Heart left ventricle (tissue), 16 donors: ENCODE measurements around the gene LRRC2. TPM values are rescaled to one million over a fixed set of nuclear protein-coding genes. Genes with fewer than 3 reads are reported as not detected.

Experiments
- ATAC-seq, 4 donors: fragments of 200-7000 bp; cut with Tn5 transposase; one replicate each; pipeline ENCODE4 v1.9.1; 2020 to 2022; ENCODE audit warnings: moderate library complexity in 4 of 4, mild to moderate bottlenecking in 3 of 4, moderate number of reproducible peaks in 1 of 4
- DNase-seq, 5 donors: peaks; one replicate each; pipeline ENCODE4 v3.0.0-alpha.2; 2020
- H3K27ac ChIP-seq, 12 donors: fragments of 200-600 bp; sonication (generic) in 4 of 12; one replicate each; pipeline versions ENCODE4 v1.5.0 to v1.8.0; 2016 to 2022; ENCODE audit warnings: mild to moderate bottlenecking in 2 of 12
- H3K27me3 ChIP-seq, 9 donors: fragments of 200-600 bp; sonication (generic) in 2 of 9; one replicate each; pipeline versions ENCODE4 v1.5.1 to v1.8.0; 2016 to 2022; ENCODE audit warnings: mild to moderate bottlenecking in 3 of 9
- H3K36me3 ChIP-seq, 9 donors: fragments of 200-600 bp; sonication (generic) in 2 of 9; one replicate each; pipeline versions ENCODE4 v1.5.0 to v1.8.0; 2018 to 2022; ENCODE audit warnings: mild to moderate bottlenecking in 2 of 9
- H3K4me1 ChIP-seq, 12 donors: fragments of 200-600 bp; sonication (generic) in 4 of 12; one replicate each; pipeline versions ENCODE4 v1.5.0 to v1.8.0; 2016 to 2022; ENCODE audit warnings: mild to moderate bottlenecking in 3 of 12
- H3K4me3 ChIP-seq, 12 donors: fragments of 200-600 bp; sonication (generic) in 4 of 12; one replicate each; pipeline versions ENCODE4 v1.5.0 to v1.8.0; 2017 to 2022; ENCODE audit warnings: mild to moderate bottlenecking in 9 of 12, moderate library complexity in 4 of 12
- H3K9me3 ChIP-seq, 12 donors: fragments of 200-600 bp; sonication (generic) in 4 of 12; one replicate each; pipeline versions ENCODE4 v1.5.0 to v1.8.0; 2016 to 2022; ENCODE audit warnings: mild to moderate bottlenecking in 1 of 12
- CTCF ChIP-seq, 12 donors: fragments of 200-600 bp; sonication (generic) in 4 of 12; IDR thresholded peaks; one replicate each; pipeline versions ENCODE4 v1.5.0 to v1.8.0; 2018 to 2022; ENCODE audit warnings: antibody characterized with exemption in 12 of 12, mild to moderate bottlenecking in 5 of 12
- POLR2A ChIP-seq, 2 donors: fragments of 450-650 bp; IDR thresholded peaks; one replicate each; pipeline ENCODE4 v1.6.1; 2017; ENCODE audit warnings: antibody characterized with exemption in 2 of 2, mild to moderate bottlenecking in 2 of 2, moderate library complexity in 2 of 2
- WGBS, 4 donors: extraction: QIAGEN DNeasy Blood & Tissue Kit in 2 of 4; methylation state at CpG; one replicate each; pipeline versions ENCODE4 v1.1.5 to v1.1.7; 2013 to 2018; 5-methylcytosine and 5-hydroxymethylcytosine counted together
- intact Hi-C, 10 donors: fragments of 100-400 bp; cut with DNase I; formaldehyde crosslinking; loops; one replicate each; pipeline versions ENCODE4 v1.11.1 to v1.14.2; 2022
- polyA plus RNA-seq, 2 donors: library from polyadenylated mRNA; stranded (reverse); fragments of 200-250 nt; gene quantifications; one replicate each; pipeline ENCODE4 v1.2.3, GENCODE V29; 2013
- total RNA-seq, 9 donors: library from RNA; depleted of rRNA in 2 of 9; stranded (reverse); fragments of >200 nt in 2 of 9; fragmentation: NEBNext Ultra II Directional in 3 of 9; extraction: Animal tissue kit (Norgen Biotek cat#: 25700) in 3 of 9; gene quantifications; one replicate each; pipeline versions ENCODE4 v1.1.0 to v1.2.4, GENCODE V29; 2016 to 2023
- donor health status: ischemic (EF 13 %, LVEDD 7.1; RV severe dilation, severe dysfunction).
- donor health status: healthy with polysubstance abuse.
- donor health status: DM: no; HTN: yes; CAD: no.
- donor health status: DM: no; HTN: no; CAD: no.
- donor health status: ischemic (EF 25% LVEDD 6.9; RV normal size, moderate dysfunction).
- donor health status: ischemic (EF 25% LVEDD 5.7; RV mildly dilated, moderate dysfunction).
- donor health status: healthy.
- donor health status: DM: yes; HTN: yes; CAD: no.
- donor health status: ischemic (EF 35%, LVEDD 5.7; RV mildly dilated, moderate dysfunction).
- donor health status: nonischemic (EF 11% LVEDD 7.7; RV severe dilation, severe dysfunction).
- donor health status: DM: yes; HTN: yes; CAD: no.
- donor health status: PGD.
- donor health status: ischemic (EF 29% LVEDD 5.4; RV normal size, mild dysfunction).
- donor health status: nonischemic (EF 23%, LVEDD 6.1; RV moderate dilation, normal function).

LRRC2 gene
- total and polyA plus RNA-seq, 11 donors = 20.7 to 147 (median 83.7) TPM

GRCh38 chr3:46504789-46505188 lies 61.3 kb downstream of the LRRC2 start:
- no peaks in the 10 kb centered on the region for H3K27me3 ChIP-seq
- 61 to 78% (median 74%) methylated on average over 5 of the region's 5 CpGs for WGBS, 4 donors
- no peaks in the 10 kb centered on the region for H3K9me3 ChIP-seq
- TF ChIP-seq POLR2A (IDR thresholded peaks at IDR 0.05) (no peak), CTCF (IDR thresholded peaks at IDR 0.05) (no peak)
- peaks cover 0 to 9% (median 0%) of the 10 kb centered on the region in 12 donors for H3K4me1 ChIP-seq
- DNase-seq (no peak), ATAC-seq (no peak)
- peaks cover 0 to 8% (median 0%) of the 10 kb centered on the region in 9 donors for H3K36me3 ChIP-seq
- no peak overlapping the region for H3K27ac ChIP-seq
- no peak overlapping the region for H3K4me3 ChIP-seq
- intact Hi-C loops = no loop called here

- H3K36me3 ChIP-seq = no peaks in the 10 kb centered on the region
- intact Hi-C loops = no loop called here
- ATAC-seq (peak in 1 of 4 donors; percentile 6), DNase-seq (no peak)
- TF ChIP-seq POLR2A (IDR thresholded peaks at IDR 0.05) = no peak
- no peak for TF ChIP-seq CTCF (IDR thresholded peaks at IDR 0.05)
- peaks cover 0 to 18% (median 0%) of the 10 kb centered on the region in 12 donors for H3K4me1 ChIP-seq
- no peak overlapping the region for H3K27ac ChIP-seq
- H3K27me3 ChIP-seq = no peaks in the 10 kb centered on the region
- no peaks in the 10 kb centered on the region for H3K9me3 ChIP-seq
- WGBS, 4 donors = 78 to 86% (median 79%) methylated on average over 7 of the region's 7 CpGs
- no peak overlapping the region for H3K4me3 ChIP-seq
These were observed 62.8 kb downstream of the LRRC2 start for GRCh38 chr3:46503200-46503874.

GRCh38 chr3:46501702-46502101 lies 64.4 kb downstream of the LRRC2 start:
- no peak overlapping the region for H3K27ac ChIP-seq
- H3K4me3 ChIP-seq = no peak overlapping the region
- TF ChIP-seq POLR2A (IDR thresholded peaks at IDR 0.05) (no peak), CTCF (IDR thresholded peaks at IDR 0.05) (no peak)
- no peaks in the 10 kb centered on the region for H3K9me3 ChIP-seq
- no peaks in the 10 kb centered on the region for H3K27me3 ChIP-seq
- H3K4me1 ChIP-seq = peaks cover 0 to 22% (median 0%) of the 10 kb centered on the region in 12 donors
- DNase-seq = no peak
- WGBS, 4 donors = 70 to 88% (median 81%) methylated on average over 4 of the region's 4 CpGs
- intact Hi-C loops = no loop called here
- H3K36me3 ChIP-seq = no peaks in the 10 kb centered on the region
- ATAC-seq = no peak

GRCh38 chr3:46500656-46501635 lies 65.2 kb downstream of the LRRC2 start:
- no peak for DNase-seq
- H3K9me3 ChIP-seq = no peaks in the 10 kb centered on the region
- no peak overlapping the region for H3K4me3 ChIP-seq
- no peak for TF ChIP-seq POLR2A (IDR thresholded peaks at IDR 0.05)
- no peak for TF ChIP-seq CTCF (IDR thresholded peaks at IDR 0.05)
- intact Hi-C loops = no loop called here
- no peak overlapping the region for H3K27ac ChIP-seq
- H3K27me3 ChIP-seq = no peaks in the 10 kb centered on the region
- H3K36me3 ChIP-seq = no peaks in the 10 kb centered on the region
- WGBS, 4 donors = 64 to 73% (median 65%) methylated on average over 5 of the region's 5 CpGs
- H3K4me1 ChIP-seq = peaks cover 0 to 29% (median 2%) of the 10 kb centered on the region in 12 donors
- no peak for ATAC-seq
